Measurements from ENCODE around the gene RPGR. TPM values are rescaled to one million over a fixed set of nuclear protein-coding genes. Genes with fewer than 3 reads are reported as not detected.

The RPGR gene
- total RNA-seq, 1 experiment from 2014 or later = not detected

GRCh38 chrX:38224160-38224559, 103.1 kb downstream of the RPGR start:
- Histone ChIP-seq H3K4me2 (no peak overlapping the region), H3K27me3 (ENCODE audit: insufficient read depth, low read depth) (no peaks in the 10 kb centered on the region), H3K9me2 (ENCODE audit: insufficient read depth) (no peaks in the 10 kb centered on the region), H3F3A (ENCODE audit: insufficient read depth, low read depth) (no peaks in the 10 kb centered on the region), H2AFZ (no peak overlapping the region), H3K79me2 (ENCODE audit: low read depth) (no peaks in the 10 kb centered on the region), H4K20me1 (ENCODE audit: insufficient read depth) (no peaks in the 10 kb centered on the region), H3K27ac (no peak overlapping the region), H3K4me1 (replicated peaks; ENCODE audit: insufficient read depth) (no peaks in the 10 kb centered on the region), H3K9me3 (ENCODE audit: insufficient read depth, low read depth) (no peaks in the 10 kb centered on the region), H3K4me3 (no peak overlapping the region), H3K36me3 (ENCODE audit: low read depth) (no peaks in the 10 kb centered on the region)
- intact Hi-C loops (cut with micrococcal nuclease; ENCODE audit: unreplicated experiment) = no loop called here
- ChIA-PET POLR2A (ENCODE audit: unreplicated experiment) (no interaction called here), CTCF (no interaction called here)
- no TSS peak for BruUV-seq (replicated peaks)
- TF ChIP-seq CTCF (conservative IDR thresholded peaks at IDR 0.05) (no peak), EZH2 (IDR thresholded peaks at IDR 0.05; ENCODE audit: low read depth) (no peak)
- DNase-seq = no peak

DNA sequence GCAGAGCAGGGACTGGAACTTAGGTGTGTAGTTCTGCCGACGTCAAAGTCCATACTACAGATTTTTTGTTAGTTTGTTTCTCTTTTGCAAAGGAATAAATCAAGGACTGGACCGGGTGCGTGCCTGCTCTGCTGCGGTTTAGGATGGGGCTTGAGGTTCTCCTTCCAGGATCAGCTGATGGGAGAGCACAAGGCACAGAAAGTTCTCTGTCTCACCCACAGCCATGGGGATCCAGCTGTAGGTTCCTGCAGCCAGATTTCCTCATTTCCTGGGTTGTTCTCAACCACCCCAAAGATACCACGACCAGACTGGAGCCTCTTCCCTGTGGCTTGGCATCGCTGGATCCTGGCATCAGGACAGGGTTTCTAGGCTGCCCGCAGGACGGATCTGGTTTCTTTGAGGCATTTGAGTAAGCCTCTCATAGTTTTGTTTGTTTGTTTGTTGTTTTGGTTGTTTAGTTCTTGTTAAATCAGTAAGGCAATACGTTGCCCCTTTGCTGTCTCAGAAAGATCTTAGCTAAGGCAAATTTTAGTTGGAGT, 105.8 kb downstream of the RPGR start:
- Histone ChIP-seq H3K9me3 (ENCODE audit: insufficient read depth, low read depth) (no peaks in the 10 kb centered on the region), H3K4me2 (no peak overlapping the region), H3K36me3 (ENCODE audit: low read depth) (no peaks in the 10 kb centered on the region), H3K4me3 (no peak overlapping the region), H3K4me1 (replicated peaks; ENCODE audit: insufficient read depth) (no peaks in the 10 kb centered on the region), H4K20me1 (ENCODE audit: insufficient read depth) (no peaks in the 10 kb centered on the region), H3K79me2 (ENCODE audit: low read depth) (no peaks in the 10 kb centered on the region), H2AFZ (no peak overlapping the region), H3F3A (ENCODE audit: insufficient read depth, low read depth) (no peaks in the 10 kb centered on the region), H3K27me3 (ENCODE audit: insufficient read depth, low read depth) (no peaks in the 10 kb centered on the region), H3K27ac (no peak overlapping the region), H3K9me2 (ENCODE audit: insufficient read depth) (no peaks in the 10 kb centered on the region)
- ChIA-PET POLR2A (ENCODE audit: unreplicated experiment) (no interaction called here), CTCF (no interaction called here)
- TF ChIP-seq CTCF (conservative IDR thresholded peaks at IDR 0.05) = no peak
- no peak for DNase-seq
- intact Hi-C loops (cut with micrococcal nuclease; ENCODE audit: unreplicated experiment) = no loop called here
- no TSS peak for BruUV-seq (replicated peaks)

DNA sequence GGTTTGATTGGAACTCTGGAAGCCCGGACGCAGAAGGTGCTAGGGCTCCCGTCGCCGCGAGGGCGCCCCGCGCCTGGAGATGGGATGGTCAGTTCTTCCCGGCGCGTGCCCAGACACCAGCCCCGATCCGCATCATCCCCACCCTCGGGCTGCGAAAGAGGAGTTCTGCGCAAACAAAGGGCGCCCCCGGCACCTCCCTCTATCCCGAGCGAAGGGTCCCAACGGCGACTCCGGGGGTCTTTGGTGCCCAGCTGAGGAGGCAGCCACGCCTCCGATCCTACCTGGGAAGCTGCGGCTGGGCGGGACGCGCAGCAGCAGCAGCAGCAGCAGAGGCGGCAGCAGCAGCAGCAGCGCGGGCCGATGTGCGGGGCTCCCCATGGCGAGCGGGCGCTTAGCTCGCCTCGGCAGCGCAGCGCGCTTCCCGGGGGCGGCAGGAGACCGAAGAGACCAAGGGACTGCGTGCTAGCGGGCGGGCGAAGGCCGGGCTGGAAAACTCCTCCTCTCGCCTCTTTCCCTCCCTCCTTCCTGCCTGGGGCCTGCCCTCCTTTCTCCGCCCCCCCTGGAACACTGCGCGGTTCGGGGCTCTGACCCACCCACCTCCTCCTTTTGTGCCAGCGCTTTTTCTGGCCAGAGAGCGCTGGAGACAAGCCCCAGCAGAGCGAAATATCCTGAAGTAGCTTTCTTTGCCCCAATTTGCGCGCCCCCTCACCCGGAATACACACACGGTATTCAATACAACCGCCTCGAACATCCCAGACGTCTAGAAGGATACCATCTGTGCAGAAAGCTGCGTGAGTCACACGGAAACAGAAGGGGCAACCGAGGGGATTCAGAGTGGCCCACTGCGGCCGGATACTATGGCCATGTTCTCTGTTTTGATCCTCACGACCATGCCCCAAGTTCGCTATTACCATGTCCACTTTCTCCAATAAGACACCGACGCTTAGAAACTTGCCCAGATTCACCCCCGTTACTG, 106.6 kb downstream of the RPGR start, which contains the start of gene SRPX:
TSS of gene SRPX (minus strand) at position 457 of the 976 bp plus-strand sequence. CDS start at position 378, 79 bp downstream.
- no peaks in the 10 kb centered on the region for H3K36me3 ChIP-seq (ENCODE audit: low read depth)
- no peak for DNase-seq
- no peaks in the 10 kb centered on the region for H3K9me2 ChIP-seq (ENCODE audit: insufficient read depth)
- BruUV-seq (replicated peaks) = no TSS peak
- H4K20me1 ChIP-seq (ENCODE audit: insufficient read depth) = no peaks in the 10 kb centered on the region
- no peak within 1 kb of the TSS for H2AFZ ChIP-seq
- TF ChIP-seq EZH2 (IDR thresholded peaks at IDR 0.05; ENCODE audit: low read depth) (no peak), CTCF (conservative IDR thresholded peaks at IDR 0.05) (no peak)
- no peak within 1 kb of the TSS for H3K4me2 ChIP-seq
- H3K4me1 ChIP-seq (replicated peaks; ENCODE audit: insufficient read depth) = no peaks in the 10 kb centered on the region
- H3F3A ChIP-seq (ENCODE audit: insufficient read depth, low read depth) = no peaks in the 10 kb centered on the region
- no peaks in the 10 kb centered on the region for H3K27me3 ChIP-seq (ENCODE audit: insufficient read depth, low read depth)
- intact Hi-C loops (cut with micrococcal nuclease; ENCODE audit: unreplicated experiment) = no loop called here
- CTCF ChIA-PET = no interaction called here
- no peak within 1 kb of the TSS for H3K27ac ChIP-seq
- no peaks in the 10 kb centered on the region for H3K79me2 ChIP-seq (ENCODE audit: low read depth)
- H3K9me3 ChIP-seq (ENCODE audit: insufficient read depth, low read depth) = no peaks in the 10 kb centered on the region
- no peak within 1 kb of the TSS for H3K4me3 ChIP-seq
- POLR2A ChIA-PET (ENCODE audit: unreplicated experiment) = no interaction called here
